Spleen (tissue), 11 donors: ENCODE results near the gene SPRR5. TPM values are rescaled to one million over a fixed set of nuclear protein-coding genes. Genes with fewer than 3 reads are reported as not detected.

Experiments used
- DNase-seq: peaks from one replicate; pipeline ENCODE4 v3.0.0-alpha.2; 2020
- H3K27ac ChIP-seq, 8 donors: fragments of 200-600 bp; sonication (generic) in 7 of 8; 1 replicate in 4 of 8; 2 replicates in 4 of 8; pipeline versions ENCODE4 v1.5.0 to v1.8.0; 2016 to 2021; ENCODE audit warnings: inconsistent platforms in 4 of 8, mild to moderate bottlenecking in 4 of 8, moderate library complexity in 1 of 8
- H3K27me3 ChIP-seq, 7 donors: fragments of 200-600 bp; sonication (generic) in 6 of 7; replicated peaks in 1 of 7; 1 replicate in 4 of 7; 2 replicates in 3 of 7; pipeline versions ENCODE4 v1.5.0 to v1.8.0; 2016 to 2021; ENCODE audit warnings: inconsistent platforms in 3 of 7, mild to moderate bottlenecking in 1 of 7
- H3K36me3 ChIP-seq, 6 donors: fragments of 200-600 bp; sonication (generic) in 5 of 6; 1 replicate in 4 of 6; 2 replicates in 2 of 6; pipeline versions ENCODE4 v1.5.0 to v1.8.0; 2016 to 2021; ENCODE audit warnings: inconsistent platforms in 2 of 6
- H3K4me1 ChIP-seq, 6 donors: fragments of 200-600 bp; sonication (generic) in 5 of 6; 1 replicate in 3 of 6; 2 replicates in 3 of 6; pipeline versions ENCODE4 v1.5.0 to v1.8.0; 2016 to 2021; ENCODE audit warnings: inconsistent platforms in 3 of 6
- H3K4me3 ChIP-seq, 8 donors: fragments of 200-600 bp; sonication (generic) in 7 of 8; 1 replicate in 4 of 8; 2 replicates in 4 of 8; pipeline versions ENCODE4 v1.5.0 to v1.8.0; 2016 to 2021; ENCODE audit warnings: inconsistent platforms in 4 of 8, mild to moderate bottlenecking in 4 of 8, moderate library complexity in 2 of 8
- H3K9me3 ChIP-seq, 8 donors: fragments of 200-600 bp; sonication (generic) in 7 of 8; 1 replicate in 4 of 8; 2 replicates in 4 of 8; pipeline versions ENCODE4 v1.5.0 to v1.8.0; 2016 to 2021; ENCODE audit warnings: inconsistent platforms in 4 of 8
- CTCF ChIP-seq, 11 experiments: fragments of 200-600 bp in 7 of 11; fragments of 450-650 bp in 4 of 11; sonication (generic) in 4 of 11; IDR thresholded peaks in 8 of 11; conservative IDR thresholded peaks in 3 of 11; 1 replicate in 7 of 11; 2 replicates in 4 of 11; pipeline versions ENCODE4 v1.4.0 to v1.8.0; 2016 to 2021; ENCODE audit warnings: antibody characterized with exemption in 11 of 11, inconsistent platforms in 4 of 11, mild to moderate bottlenecking in 1 of 11
- POLR2A ChIP-seq, 3 donors: fragments of 450-650 bp; IDR thresholded peaks; one replicate each; pipeline ENCODE4 v1.5.1; 2017; ENCODE audit warnings: antibody characterized with exemption in 3 of 3, mild to moderate bottlenecking in 1 of 3
- POLR2AphosphoS5 ChIP-seq, 3 donors: sonication (generic); formaldehyde crosslinking; IDR thresholded peaks; one replicate each; pipeline ENCODE4 v1.5.1; 2017; ENCODE audit warnings: antibody characterized with exemption in 3 of 3
- WGBS, 5 donors: extraction: QIAGEN DNeasy Blood & Tissue Kit in 3 of 5; methylation state at CpG; one replicate each; pipeline versions ENCODE4 v1.1.5 to v1.1.7; 2013 to 2018; 5-methylcytosine and 5-hydroxymethylcytosine counted together
- intact Hi-C: fragments of 100-400 bp; cut with DNase I; formaldehyde crosslinking; loops from one replicate; pipeline ENCODE4 v1.15.0; 2023; ENCODE audit warnings: low total_unique reads
- polyA plus RNA-seq, 3 donors: library from polyadenylated mRNA; stranded (reverse); fragments of 200-250 nt; gene quantifications; one replicate each; pipeline ENCODE4 v1.2.1, GENCODE V29; 2013
- total RNA-seq, 7 donors: library from RNA; depleted of rRNA in 3 of 7; stranded (reverse); fragments of >200 nt in 3 of 7; fragmentation: NEBNext Ultra II Directional in 4 of 7; extraction: Animal tissue kit (Norgen Biotek cat#: 25700) in 4 of 7; gene quantifications; one replicate each; pipeline versions ENCODE4 v1.1.0 to v1.2.1, GENCODE V29; 2016 to 2021
- donor health status: healthy with polysubstance abuse.
- donor health status: DM: no; HTN: no; CAD: no; lungs with moderate emphysema.
- donor health status: DM: no; HTN: no; CAD: no.
- donor health status: Bipolar disorder and iron deficiency.
- donor health status: healthy.
- donor health status: DM: no; HTN: no; CAD: no.
- donor health status: DM: yes; HTN: yes; CAD: no.

SPRR5 gene
- total and polyA plus RNA-seq, 10 donors: not detected

- Histone ChIP-seq H3K9me3 (no peaks in the 10 kb centered on the region), H3K36me3 (no peaks in the 10 kb centered on the region), H3K4me3 (no peak within 1 kb of the TSS), H3K4me1 (no peaks in the 10 kb centered on the region), H3K27ac (no peak within 1 kb of the TSS), H3K27me3 (peaks cover 0 to 25% (median 0%) of the 10 kb centered on the region in 7 donors)
- TF ChIP-seq POLR2AphosphoS5 (IDR thresholded peaks at IDR 0.05): no peak
- no peak for TF ChIP-seq CTCF (IDR thresholded peaks at IDR 0.05 in 8 of 11, conservative IDR thresholded peaks at IDR 0.05 in 3 of 11)
- TF ChIP-seq POLR2A (IDR thresholded peaks at IDR 0.05): no peak
- intact Hi-C loops: no loop called here
- DNase-seq: no peak
- 85 to 89% (median 87%) methylated on average over 6 of the region's 6 CpGs for WGBS, 5 donors
These were observed 23.5 kb downstream of the SPRR5 start, which contains the start of gene SPRR4 for GRCh38 chr1:152970495-152970894. Gene SPRR4 (plus strand): TSS chr1:152970648. CDS start chr1:152971891, 1,243 bp downstream.

- Histone ChIP-seq H3K27me3 (peaks cover 0 to 16% (median 0%) of the 10 kb centered on the region in 7 donors), H3K4me1 (no peaks in the 10 kb centered on the region), H3K36me3 (no peaks in the 10 kb centered on the region), H3K27ac (no peak overlapping the region), H3K4me3 (no peak overlapping the region), H3K9me3 (no peaks in the 10 kb centered on the region)
- intact Hi-C loops: no loop called here
- 65 to 80% (median 74%) methylated on average over 4 of the region's 4 CpGs for WGBS, 5 donors
- no peak for TF ChIP-seq CTCF (IDR thresholded peaks at IDR 0.05 in 8 of 11, conservative IDR thresholded peaks at IDR 0.05 in 3 of 11)
- TF ChIP-seq POLR2A (IDR thresholded peaks at IDR 0.05): no peak
- TF ChIP-seq POLR2AphosphoS5 (IDR thresholded peaks at IDR 0.05): no peak
- DNase-seq: no peak
These were observed 25.3 kb downstream of the SPRR5 start for GRCh38 chr1:152972196-152972886.

GRCh38 chr1:152976688-152977087 lies 29.7 kb downstream of the SPRR5 start:
- Histone ChIP-seq H3K4me1 (no peaks in the 10 kb centered on the region), H3K9me3 (no peaks in the 10 kb centered on the region), H3K27me3 (peaks cover 0 to 44% (median 0%) of the 10 kb centered on the region in 7 donors), H3K36me3 (no peaks in the 10 kb centered on the region), H3K27ac (no peak overlapping the region), H3K4me3 (no peak overlapping the region)
- no peak for DNase-seq
- WGBS, 5 donors: 63 to 81% (median 69%) methylated on average over 1 of the region's 1 CpG
- TF ChIP-seq POLR2A (IDR thresholded peaks at IDR 0.05): no peak
- no peak for TF ChIP-seq CTCF (IDR thresholded peaks at IDR 0.05 in 8 of 11, conservative IDR thresholded peaks at IDR 0.05 in 3 of 11)
- TF ChIP-seq POLR2AphosphoS5 (IDR thresholded peaks at IDR 0.05): no peak
- intact Hi-C loops: no loop called here

GRCh38 chr1:152977614-152978013 lies 30.6 kb downstream of the SPRR5 start:
- Histone ChIP-seq H3K9me3 (no peaks in the 10 kb centered on the region), H3K4me3 (no peak overlapping the region), H3K27me3 (peaks cover 0 to 50% (median 0%) of the 10 kb centered on the region in 7 donors), H3K36me3 (no peaks in the 10 kb centered on the region), H3K27ac (no peak overlapping the region), H3K4me1 (no peaks in the 10 kb centered on the region)
- intact Hi-C loops: no loop called here
- DNase-seq: no peak
- TF ChIP-seq POLR2AphosphoS5 (IDR thresholded peaks at IDR 0.05) (no peak), CTCF (IDR thresholded peaks at IDR 0.05 in 8 of 11, conservative IDR thresholded peaks at IDR 0.05 in 3 of 11) (no peak), POLR2A (IDR thresholded peaks at IDR 0.05) (no peak)
